Epithelial cell of proximal tubule (primary cell): ENCODE results near the gene ATAD1. TPM values are rescaled to one million over a fixed set of nuclear protein-coding genes. Genes with fewer than 3 reads are reported as not detected.

Source experiments
- DNase-seq: peaks from one replicate; pipeline ENCODE4 v3.0.0-alpha.2; 2011; ENCODE audit warnings: low read depth
- H3K4me3 ChIP-seq: 2 replicates; pipeline ENCODE4 v1.5.1; 2011; ENCODE audit warnings: low read depth, mild to moderate bottlenecking, low read length
- total RNA-seq: library from RNA; depleted of rRNA; stranded (reverse); fragments of >200 nt; gene quantifications from 2 replicates; pipeline ENCODE4 v1.2.3, GENCODE V29; 2015
- TF ChIP-seq, protein P1 (sequence below): conservative IDR thresholded peaks from 2 replicates; pipeline ENCODE4 v1.5.1; 2012; ENCODE audit warnings: low read depth, mild to moderate bottlenecking, low read length

Gene ATAD1
- total RNA-seq, 1 donor from 2014 or later = 24.8 TPM

GRCh38 chr10:87799860-87800259 lies 18.2 kb downstream of the ATAD1 start:
- TF ChIP-seq, protein P1, sequence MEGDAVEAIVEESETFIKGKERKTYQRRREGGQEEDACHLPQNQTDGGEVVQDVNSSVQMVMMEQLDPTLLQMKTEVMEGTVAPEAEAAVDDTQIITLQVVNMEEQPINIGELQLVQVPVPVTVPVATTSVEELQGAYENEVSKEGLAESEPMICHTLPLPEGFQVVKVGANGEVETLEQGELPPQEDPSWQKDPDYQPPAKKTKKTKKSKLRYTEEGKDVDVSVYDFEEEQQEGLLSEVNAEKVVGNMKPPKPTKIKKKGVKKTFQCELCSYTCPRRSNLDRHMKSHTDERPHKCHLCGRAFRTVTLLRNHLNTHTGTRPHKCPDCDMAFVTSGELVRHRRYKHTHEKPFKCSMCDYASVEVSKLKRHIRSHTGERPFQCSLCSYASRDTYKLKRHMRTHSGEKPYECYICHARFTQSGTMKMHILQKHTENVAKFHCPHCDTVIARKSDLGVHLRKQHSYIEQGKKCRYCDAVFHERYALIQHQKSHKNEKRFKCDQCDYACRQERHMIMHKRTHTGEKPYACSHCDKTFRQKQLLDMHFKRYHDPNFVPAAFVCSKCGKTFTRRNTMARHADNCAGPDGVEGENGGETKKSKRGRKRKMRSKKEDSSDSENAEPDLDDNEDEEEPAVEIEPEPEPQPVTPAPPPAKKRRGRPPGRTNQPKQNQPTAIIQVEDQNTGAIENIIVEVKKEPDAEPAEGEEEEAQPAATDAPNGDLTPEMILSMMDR = no peak

GRCh38 chr10:87798082-87798481 lies 19.9 kb downstream of the ATAD1 start:
- DNase-seq = no peak
- H3K4me3 ChIP-seq = no peak overlapping the region
- TF ChIP-seq, protein P1 = no peak

More at GRCh38 chr10:87799860-87800259, 18.2 kb downstream of the ATAD1 start:
- H3K4me3 ChIP-seq = no peak overlapping the region
- no peak for DNase-seq

GRCh38 chr10:87794285-87794684 lies 23.7 kb downstream of the ATAD1 start:
- H3K4me3 ChIP-seq = no peak overlapping the region
- TF ChIP-seq, protein P1 = no peak
- no peak for DNase-seq

DNA sequence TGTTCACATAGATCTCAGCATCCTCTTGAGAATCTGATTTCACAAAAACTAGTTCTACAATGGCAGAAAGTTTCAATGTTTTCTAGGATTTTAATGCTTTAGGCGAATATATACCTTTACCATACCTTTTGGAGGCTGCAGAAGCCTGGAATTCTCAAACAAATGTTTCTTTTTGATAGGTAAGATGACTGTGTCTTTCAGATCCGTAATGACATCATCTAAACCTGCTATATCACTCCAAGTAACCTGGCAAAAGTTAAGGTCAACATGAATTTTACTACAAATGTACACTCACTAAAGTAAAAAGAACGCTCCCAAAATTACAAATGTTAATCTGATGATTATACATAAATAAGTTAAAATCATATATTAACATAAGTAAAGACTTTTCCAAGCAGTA lies 27.8 kb downstream of the ATAD1 start:
- TF ChIP-seq, protein P1 = no peak
- no peak for DNase-seq
- H3K4me3 ChIP-seq = no peak overlapping the region

DNA sequence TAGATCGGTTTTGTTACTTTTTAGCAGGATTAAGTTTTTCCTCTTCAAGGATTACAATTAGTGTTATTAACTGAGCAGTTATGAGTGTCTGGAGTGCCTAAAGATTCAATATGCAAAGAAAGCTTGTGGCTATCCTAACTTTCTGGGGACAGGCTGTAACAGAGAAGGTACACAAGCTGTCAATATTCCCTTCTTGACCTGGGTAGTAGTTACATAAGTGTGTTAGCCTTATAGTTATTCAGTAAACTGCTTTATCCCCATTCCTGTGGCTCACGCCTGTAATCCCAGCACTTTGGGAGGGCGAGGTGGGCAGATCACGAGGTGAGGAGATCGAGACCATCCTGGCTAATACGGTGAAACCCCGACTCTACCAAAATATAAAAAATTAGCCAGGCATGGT lies 31.6 kb downstream of the ATAD1 start:
- TF ChIP-seq, protein P1 = no peak
- DNase-seq = no peak
- no peak overlapping the region for H3K4me3 ChIP-seq

DNA sequence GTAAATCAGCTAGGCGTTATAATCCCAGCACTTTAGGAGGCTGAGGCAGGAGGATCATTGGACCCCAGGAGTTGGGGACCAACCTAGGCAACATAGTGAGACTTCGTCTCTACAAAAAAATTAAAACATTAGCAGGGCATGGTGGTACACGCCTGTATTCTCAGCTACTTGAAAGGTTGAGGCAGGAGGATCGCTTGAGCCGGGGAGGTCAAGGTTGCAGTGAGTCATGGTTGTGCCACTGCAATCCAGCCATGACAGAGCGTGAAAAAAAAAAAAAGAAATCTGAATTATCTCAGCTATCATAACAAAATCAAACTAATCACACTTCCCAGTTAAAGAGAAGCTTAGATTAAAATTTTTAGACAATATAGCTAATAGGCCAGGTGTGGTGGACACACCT lies 35.3 kb downstream of the ATAD1 start:
- DNase-seq = no peak
- TF ChIP-seq, protein P1 = no peak
- H3K4me3 ChIP-seq = no peak overlapping the region

GRCh38 chr10:87781545-87781944 lies 36.5 kb downstream of the ATAD1 start:
- TF ChIP-seq, protein P1 = no peak

More at GRCh38 chr10:87781545-87781944, 36.5 kb downstream of the ATAD1 start:
- DNase-seq = no peak
- no peak overlapping the region for H3K4me3 ChIP-seq
